DOHH2 (cell line): ENCODE measurements around the gene PYDC1.

Experiments
- EZH2phosphoT487 ChIP-seq: fragments of 200-600 bp; sonication (generic); IDR thresholded peaks from 2 replicates; pipeline ENCODE4 v1.6.1; 2017; ENCODE audit warnings: borderline replicate concordance, mild to moderate bottlenecking, antibody characterized with exemption, low read length, moderate library complexity, mixed read lengths
- TF ChIP-seq, protein P1 (sequence below): fragments of 200-600 bp; sonication (generic); IDR thresholded peaks from one replicate; pipeline ENCODE4 v1.5.1; 2014; ENCODE audit warnings: antibody characterized with exemption, mild to moderate bottlenecking, low read depth, low read length; ENCODE audit not compliant: poor library complexity, severe bottlenecking

DNA sequence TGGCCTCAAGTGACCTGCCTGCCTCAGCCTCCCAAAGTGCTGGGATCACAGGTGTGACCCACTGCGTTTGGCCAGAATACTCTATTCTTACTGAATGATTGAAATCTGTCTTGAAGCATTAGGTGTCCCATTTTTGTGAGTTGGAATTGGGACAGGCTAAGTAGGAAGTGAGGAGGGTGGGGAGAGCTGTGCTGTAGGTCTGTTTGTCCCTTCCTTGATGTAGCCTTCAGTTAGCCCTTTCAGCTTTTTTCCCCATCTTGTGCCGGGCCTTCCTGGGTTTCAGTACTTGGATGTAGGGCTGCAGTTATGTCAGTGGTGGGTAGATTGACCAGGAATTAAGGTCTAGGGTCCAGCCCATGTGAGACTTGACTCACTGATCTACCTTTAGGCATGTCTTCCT, 23.1 kb downstream of the PYDC1 start:
- TF ChIP-seq, protein P1, sequence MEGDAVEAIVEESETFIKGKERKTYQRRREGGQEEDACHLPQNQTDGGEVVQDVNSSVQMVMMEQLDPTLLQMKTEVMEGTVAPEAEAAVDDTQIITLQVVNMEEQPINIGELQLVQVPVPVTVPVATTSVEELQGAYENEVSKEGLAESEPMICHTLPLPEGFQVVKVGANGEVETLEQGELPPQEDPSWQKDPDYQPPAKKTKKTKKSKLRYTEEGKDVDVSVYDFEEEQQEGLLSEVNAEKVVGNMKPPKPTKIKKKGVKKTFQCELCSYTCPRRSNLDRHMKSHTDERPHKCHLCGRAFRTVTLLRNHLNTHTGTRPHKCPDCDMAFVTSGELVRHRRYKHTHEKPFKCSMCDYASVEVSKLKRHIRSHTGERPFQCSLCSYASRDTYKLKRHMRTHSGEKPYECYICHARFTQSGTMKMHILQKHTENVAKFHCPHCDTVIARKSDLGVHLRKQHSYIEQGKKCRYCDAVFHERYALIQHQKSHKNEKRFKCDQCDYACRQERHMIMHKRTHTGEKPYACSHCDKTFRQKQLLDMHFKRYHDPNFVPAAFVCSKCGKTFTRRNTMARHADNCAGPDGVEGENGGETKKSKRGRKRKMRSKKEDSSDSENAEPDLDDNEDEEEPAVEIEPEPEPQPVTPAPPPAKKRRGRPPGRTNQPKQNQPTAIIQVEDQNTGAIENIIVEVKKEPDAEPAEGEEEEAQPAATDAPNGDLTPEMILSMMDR, result no peak
- no peak for TF ChIP-seq EZH2phosphoT487
